Nephron progenitor cell (in vitro differentiated cells): ENCODE results near the gene SFTPB.
"Not testable (repeated sequence)": the region's sequence is repeated elsewhere in the genome, so short reads cannot be mapped to it uniquely, and the experiment has no call there.

Experiments used
- DNase-seq: peaks from one replicate; pipeline ENCODE4 v3.0.0; 2021
- H3K27ac Mint-ChIP-seq: 2 replicates; pipeline ENCODE4 v1.8.0; 2021; ENCODE audit warnings: mild to moderate bottlenecking, moderate library complexity, mixed read lengths
- H3K27me3 Mint-ChIP-seq: 2 replicates; pipeline ENCODE4 v1.8.0; 2021; ENCODE audit warnings: mild to moderate bottlenecking, low read depth, mixed read lengths; ENCODE audit not compliant: poor library complexity
- H3K36me3 Mint-ChIP-seq: 2 replicates; pipeline ENCODE4 v1.8.0; 2021; ENCODE audit warnings: low read depth, mixed read lengths
- H3K4me1 Mint-ChIP-seq: 2 replicates; pipeline ENCODE4 v1.8.0; 2021; ENCODE audit warnings: mixed read lengths
- H3K4me3 Mint-ChIP-seq: 2 replicates; pipeline ENCODE4 v1.8.0; 2021; ENCODE audit warnings: mild to moderate bottlenecking, moderate library complexity, mixed read lengths
- H3K9me3 Mint-ChIP-seq: 2 replicates; pipeline ENCODE4 v1.8.0; 2021; ENCODE audit warnings: mild to moderate bottlenecking, moderate library complexity, mixed read lengths
- CTCF ChIP-seq: fragments of 200-600 bp; sonication (generic); IDR thresholded peaks from 2 replicates; pipeline ENCODE4 v1.5.0; 2021; ENCODE audit warnings: antibody characterized with exemption

SFTPB gene

GRCh38 chr2:85673716-85674375 lies 5.8 kb upstream of the SFTPB start:
- Mint-ChIP-seq H3K36me3 (no peaks in the 10 kb centered on the region), H3K27ac (no peak overlapping the region), H3K4me1 (peaks cover 8% of the 10 kb centered on the region), H3K9me3 (no peaks in the 10 kb centered on the region), H3K27me3 (peaks cover 27% of the 10 kb centered on the region), H3K4me3 (no peak overlapping the region)
- DNase-seq: no peak
- TF ChIP-seq CTCF: no peak

GRCh38 chr2:85672456-85672855 lies 4.5 kb upstream of the SFTPB start:
- H3K9me3 Mint-ChIP-seq: no peaks in the 10 kb centered on the region
- H3K36me3 Mint-ChIP-seq: no peaks in the 10 kb centered on the region
- no peak for TF ChIP-seq CTCF
- H3K27me3 Mint-ChIP-seq: peaks cover 21% of the 10 kb centered on the region
- DNase-seq: no peak
- no peak overlapping the region for H3K4me3 Mint-ChIP-seq
- H3K4me1 Mint-ChIP-seq: peaks cover 12% of the 10 kb centered on the region
- no peak overlapping the region for H3K27ac Mint-ChIP-seq

GRCh38 chr2:85670416-85670815 lies 2.4 kb upstream of the SFTPB start:
- not testable (repeated sequence) for H3K27ac Mint-ChIP-seq, H3K36me3 Mint-ChIP-seq, H3K9me3 Mint-ChIP-seq, H3K4me3 Mint-ChIP-seq, DNase-seq
- H3K4me1 Mint-ChIP-seq: peaks cover 12% of the 10 kb centered on the region
- H3K27me3 Mint-ChIP-seq: peaks cover 13% of the 10 kb centered on the region

GRCh38 chr2:85669549-85669948 lies 1.6 kb upstream of the SFTPB start:
- TF ChIP-seq CTCF: no peak
- no peak for DNase-seq
- Mint-ChIP-seq H3K4me1 (peaks cover 12% of the 10 kb centered on the region), H3K27ac (no peak overlapping the region), H3K4me3 (no peak overlapping the region), H3K9me3 (no peaks in the 10 kb centered on the region), H3K27me3 (peaks cover 7% of the 10 kb centered on the region), H3K36me3 (no peaks in the 10 kb centered on the region)

- DNase-seq: no peak
- Mint-ChIP-seq H3K9me3 (no peaks in the 10 kb centered on the region), H3K36me3 (no peaks in the 10 kb centered on the region), H3K4me1 (peaks cover 12% of the 10 kb centered on the region), H3K27me3 (peaks cover 7% of the 10 kb centered on the region), H3K27ac (no peak overlapping the region), H3K4me3 (no peak overlapping the region)
- no peak for TF ChIP-seq CTCF
Measured at GRCh38 chr2:85668857-85669142, 801 bp upstream of the SFTPB start.

- H3K27me3 Mint-ChIP-seq: peaks cover 7% of the 10 kb centered on the region
- no peak for TF ChIP-seq CTCF
- no peaks in the 10 kb centered on the region for H3K9me3 Mint-ChIP-seq
Measured at GRCh38 chr2:85667561-85668008, 414 bp downstream of the SFTPB start.

More at GRCh38 chr2:85667561-85668008, 414 bp downstream of the SFTPB start:
- Mint-ChIP-seq H3K4me3 (no peak overlapping the region), H3K36me3 (no peaks in the 10 kb centered on the region), H3K4me1 (peaks cover 11% of the 10 kb centered on the region), H3K27ac (no peak overlapping the region)
- no peak for DNase-seq
